IPS-18a (cell line): Measurements from ENCODE around the gene NEU3.
"Not testable (repeated sequence)": the region's sequence is repeated elsewhere in the genome, so short reads cannot be mapped to it uniquely, and the experiment has no call there.

Source experiments
- H3K27ac ChIP-seq: one replicate; pipeline ENCODE4 v1.5.1; 2013; ENCODE audit warnings: low read length
- H3K27me3 ChIP-seq: one replicate; pipeline ENCODE4 v1.6.1; 2013; ENCODE audit warnings: mild to moderate bottlenecking, low read length; ENCODE audit not compliant: control insufficient read depth, insufficient read depth
- H3K36me3 ChIP-seq: one replicate; pipeline ENCODE4 v1.6.1; 2013; ENCODE audit warnings: low read depth, low read length; ENCODE audit not compliant: control insufficient read depth
- H3K4me1 ChIP-seq: one replicate; pipeline ENCODE4 v1.6.1; 2013; ENCODE audit warnings: low read depth, low read length; ENCODE audit not compliant: control insufficient read depth
- H3K4me3 ChIP-seq: one replicate; pipeline ENCODE4 v1.5.1; 2013; ENCODE audit warnings: low read length
- H3K9ac ChIP-seq: one replicate; pipeline ENCODE4 v1.6.1; 2013; ENCODE audit warnings: mild to moderate bottlenecking, low read length, moderate library complexity
- H3K9me3 ChIP-seq: one replicate; pipeline ENCODE4 v1.6.1; 2013; ENCODE audit warnings: low read depth, low read length; ENCODE audit not compliant: control insufficient read depth

NEU3 gene

DNA sequence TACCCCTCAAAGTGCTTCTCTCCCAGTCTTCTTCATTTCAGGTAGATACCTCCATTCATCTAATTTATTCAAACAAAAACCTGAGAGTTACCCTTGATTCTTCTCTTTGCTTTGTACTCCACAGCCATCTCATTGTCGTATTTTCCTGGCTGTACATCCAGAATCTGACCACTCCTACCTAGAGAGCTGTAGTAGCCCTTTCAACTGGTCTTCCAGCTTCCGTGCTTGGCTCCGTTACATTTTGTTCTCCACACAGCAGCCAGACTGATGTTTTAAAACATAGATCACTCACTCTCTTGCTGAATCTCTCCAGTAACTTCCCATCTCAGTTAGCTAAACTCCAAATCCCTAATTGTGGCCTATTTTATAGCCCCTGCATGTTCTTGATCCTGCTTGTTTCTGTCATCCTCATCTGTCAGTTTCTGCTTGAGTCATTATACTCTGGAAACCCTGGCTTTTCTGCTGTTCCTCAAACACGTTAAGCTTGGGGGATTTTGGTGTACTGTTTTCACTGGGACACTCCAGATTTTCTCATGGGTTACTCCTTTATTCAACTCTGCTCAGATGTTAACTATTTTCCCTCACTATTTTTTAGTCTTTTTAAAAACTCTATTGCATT lies 32.2 kb upstream of the NEU3 start:
- Histone ChIP-seq H3K9ac (no peak overlapping the region), H3K27me3 (no peaks in the 10 kb centered on the region), H3K9me3 (no peaks in the 10 kb centered on the region), H3K4me3 (no peak overlapping the region), H3K36me3 (peaks cover 4% of the 10 kb centered on the region), H3K27ac (no peak overlapping the region), H3K4me1 (no peaks in the 10 kb centered on the region)

DNA sequence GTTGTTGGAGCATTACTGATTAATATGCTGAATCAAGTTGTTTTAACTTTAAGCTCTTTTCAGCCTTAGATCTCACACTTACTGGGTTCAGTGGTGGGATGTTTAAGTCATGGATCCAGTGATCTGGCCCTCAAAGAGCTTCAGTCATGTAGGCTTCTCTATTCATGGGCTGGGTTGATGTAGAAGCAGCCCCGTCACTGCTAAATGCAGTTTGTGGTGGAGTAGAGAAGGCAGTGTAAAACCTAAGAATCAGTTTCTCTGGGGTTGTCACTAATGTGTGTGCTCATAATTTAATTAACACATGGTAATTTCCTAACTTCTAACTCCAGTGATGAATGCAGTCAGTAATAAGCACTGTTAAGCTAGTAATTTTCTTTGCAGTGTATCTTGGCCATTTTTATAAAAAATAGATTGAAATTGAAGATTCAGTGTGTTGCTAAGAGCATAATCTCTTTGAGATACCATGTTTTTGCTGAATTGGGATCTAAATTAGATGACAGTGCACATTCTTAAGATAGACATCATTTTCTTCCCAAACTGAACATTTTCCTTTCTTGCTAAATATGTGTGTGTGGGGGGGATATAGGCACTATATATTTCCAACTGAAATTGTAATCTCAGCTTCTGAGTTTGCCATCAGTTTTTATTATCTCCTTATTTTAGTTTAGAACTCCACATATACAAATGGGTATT lies 30.6 kb upstream of the NEU3 start:
- Histone ChIP-seq H3K4me3 (no peak overlapping the region), H3K36me3 (peaks cover 9% of the 10 kb centered on the region), H3K27me3 (no peaks in the 10 kb centered on the region), H3K27ac (no peak overlapping the region), H3K9ac (no peak overlapping the region), H3K4me1 (no peaks in the 10 kb centered on the region), H3K9me3 (no peaks in the 10 kb centered on the region)

DNA sequence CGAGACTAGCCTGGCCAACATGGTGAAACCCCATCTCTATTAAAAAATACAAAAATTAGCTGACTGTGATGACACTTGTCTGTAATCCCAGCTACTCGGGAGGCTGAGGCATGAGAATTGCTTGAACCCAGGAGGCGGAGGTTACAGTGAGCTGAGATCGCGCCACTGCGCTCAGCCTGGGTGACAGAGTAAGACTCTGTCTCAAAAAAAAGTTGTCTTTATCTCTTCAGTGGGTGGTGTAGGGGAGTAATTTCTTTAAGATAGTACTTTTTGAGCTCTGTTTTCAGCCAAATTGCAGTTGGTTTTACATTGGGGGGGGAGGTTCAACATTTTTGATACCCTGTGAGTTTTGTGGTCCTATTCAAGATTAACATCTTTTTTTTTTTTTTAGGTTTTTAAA lies 28.6 kb upstream of the NEU3 start:
- H3K4me3 ChIP-seq, H3K9me3 ChIP-seq, H3K4me1 ChIP-seq, H3K27ac ChIP-seq, H3K9ac ChIP-seq, H3K27me3 ChIP-seq: not testable (repeated sequence)
- peaks cover 17% of the 10 kb centered on the region for H3K36me3 ChIP-seq

DNA sequence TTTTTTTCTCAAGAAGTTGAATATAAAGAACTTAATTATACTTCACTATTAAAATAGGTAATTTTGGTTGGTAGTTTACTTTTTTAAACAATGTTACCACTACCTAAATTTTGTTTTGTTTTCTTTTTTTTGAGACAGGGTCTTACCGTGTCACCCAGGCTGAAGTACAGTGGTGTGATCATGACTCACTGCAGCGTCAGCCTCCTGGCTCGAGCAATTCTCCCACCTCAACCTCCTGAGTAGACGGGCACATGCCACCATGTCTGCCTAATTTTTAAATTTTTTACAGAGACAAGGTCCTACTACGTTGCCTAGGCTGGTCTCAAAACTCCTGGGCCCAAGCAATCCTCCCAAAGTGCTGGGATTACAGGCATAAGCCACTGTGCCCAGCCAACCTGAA lies 22.1 kb upstream of the NEU3 start:
- H3K4me1 ChIP-seq, result no peaks in the 10 kb centered on the region
- no peaks in the 10 kb centered on the region for H3K27me3 ChIP-seq
- H3K9ac ChIP-seq, result no peak overlapping the region
- H3K27ac ChIP-seq, result no peak overlapping the region
- H3K9me3 ChIP-seq, result no peaks in the 10 kb centered on the region
- no peak overlapping the region for H3K4me3 ChIP-seq
- H3K36me3 ChIP-seq, result peaks cover 35% of the 10 kb centered on the region

GRCh38 chr11:74970852-74971395 lies 17.8 kb upstream of the NEU3 start:
- no peak overlapping the region for H3K27ac ChIP-seq
- no peaks in the 10 kb centered on the region for H3K4me1 ChIP-seq
- no peaks in the 10 kb centered on the region for H3K9me3 ChIP-seq
- H3K36me3 ChIP-seq, result peaks cover 43% of the 10 kb centered on the region
- no peaks in the 10 kb centered on the region for H3K27me3 ChIP-seq
- H3K4me3 ChIP-seq, result no peak overlapping the region
- H3K9ac ChIP-seq, result no peak overlapping the region

- Histone ChIP-seq H3K9ac (no peak overlapping the region), H3K27ac (no peak overlapping the region), H3K4me1 (no peaks in the 10 kb centered on the region), H3K36me3 (peaks cover 48% of the 10 kb centered on the region), H3K4me3 (no peak overlapping the region), H3K9me3 (no peaks in the 10 kb centered on the region), H3K27me3 (no peaks in the 10 kb centered on the region)
These were observed 17.3 kb upstream of the NEU3 start for GRCh38 chr11:74971424-74971823.

GRCh38 chr11:74978041-74978440 lies 10.7 kb upstream of the NEU3 start:
- no peak overlapping the region for H3K27ac ChIP-seq
- H3K4me1 ChIP-seq, result no peaks in the 10 kb centered on the region
- no peak overlapping the region for H3K9ac ChIP-seq
- H3K27me3 ChIP-seq, result no peaks in the 10 kb centered on the region
- H3K36me3 ChIP-seq, result peaks cover 39% of the 10 kb centered on the region
- H3K9me3 ChIP-seq, result no peaks in the 10 kb centered on the region
- H3K4me3 ChIP-seq, result no peak overlapping the region

DNA sequence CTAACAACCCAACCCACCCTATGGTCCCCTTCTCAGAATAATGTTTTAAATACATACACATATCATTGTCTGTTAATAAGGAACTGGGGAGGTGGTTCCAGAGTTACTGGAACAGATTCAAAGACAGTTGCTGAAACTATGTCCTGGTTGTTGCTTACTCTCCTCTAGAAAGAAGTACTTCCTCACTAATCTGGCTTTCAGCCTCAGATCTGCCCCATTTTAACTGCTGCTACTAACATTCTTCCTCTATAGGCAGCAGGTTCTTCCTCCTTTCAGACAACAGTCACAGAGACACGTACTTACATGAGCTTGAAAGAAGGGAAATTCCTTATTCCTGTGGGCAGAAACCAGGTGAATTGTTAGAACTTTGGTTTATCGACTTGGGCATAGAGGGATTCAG lies 8.1 kb upstream of the NEU3 start:
- Histone ChIP-seq H3K27me3 (no peaks in the 10 kb centered on the region), H3K4me3 (no peak overlapping the region), H3K36me3 (peaks cover 19% of the 10 kb centered on the region), H3K4me1 (no peaks in the 10 kb centered on the region), H3K9me3 (no peaks in the 10 kb centered on the region), H3K9ac (no peak overlapping the region), H3K27ac (no peak overlapping the region)

DNA sequence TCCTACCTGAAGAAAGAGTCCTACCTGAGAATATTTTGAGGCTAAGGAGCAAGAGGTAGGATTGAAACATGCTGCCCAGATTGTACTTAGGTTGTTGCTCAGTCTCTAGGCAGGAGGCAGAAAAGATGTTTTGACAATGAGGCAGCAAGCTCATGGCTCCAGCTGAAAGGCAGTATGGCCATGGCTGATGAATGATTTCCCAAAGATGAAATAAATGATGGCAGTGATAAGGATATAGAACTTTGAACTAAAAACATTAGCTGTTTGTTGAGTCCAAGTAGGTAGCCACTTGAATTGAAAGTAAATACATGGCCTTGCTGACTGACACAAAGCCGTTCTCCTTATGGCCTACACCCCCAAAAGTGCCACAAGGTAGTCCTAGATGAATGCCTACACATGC lies 6.8 kb upstream of the NEU3 start:
- no peaks in the 10 kb centered on the region for H3K4me1 ChIP-seq
- no peaks in the 10 kb centered on the region for H3K27me3 ChIP-seq
- H3K9ac ChIP-seq, result no peak overlapping the region
- H3K4me3 ChIP-seq, result no peak overlapping the region
- H3K36me3 ChIP-seq, result peaks cover 8% of the 10 kb centered on the region
- H3K27ac ChIP-seq, result no peak overlapping the region
- H3K9me3 ChIP-seq, result no peaks in the 10 kb centered on the region

- Histone ChIP-seq H3K4me3 (no peak overlapping the region), H3K9me3 (no peaks in the 10 kb centered on the region), H3K27ac (no peak overlapping the region), H3K36me3 (no peaks in the 10 kb centered on the region), H3K9ac (no peak overlapping the region), H3K4me1 (no peaks in the 10 kb centered on the region), H3K27me3 (no peaks in the 10 kb centered on the region)
These were observed 4.7 kb upstream of the NEU3 start for GRCh38 chr11:74984070-74984469.

GRCh38 chr11:74984730-74985129 lies 4.0 kb upstream of the NEU3 start:
- Histone ChIP-seq H3K9ac (no peak overlapping the region), H3K9me3 (no peaks in the 10 kb centered on the region), H3K27me3 (no peaks in the 10 kb centered on the region), H3K27ac (no peak overlapping the region), H3K4me3 (no peak overlapping the region), H3K4me1 (no peaks in the 10 kb centered on the region), H3K36me3 (no peaks in the 10 kb centered on the region)

DNA sequence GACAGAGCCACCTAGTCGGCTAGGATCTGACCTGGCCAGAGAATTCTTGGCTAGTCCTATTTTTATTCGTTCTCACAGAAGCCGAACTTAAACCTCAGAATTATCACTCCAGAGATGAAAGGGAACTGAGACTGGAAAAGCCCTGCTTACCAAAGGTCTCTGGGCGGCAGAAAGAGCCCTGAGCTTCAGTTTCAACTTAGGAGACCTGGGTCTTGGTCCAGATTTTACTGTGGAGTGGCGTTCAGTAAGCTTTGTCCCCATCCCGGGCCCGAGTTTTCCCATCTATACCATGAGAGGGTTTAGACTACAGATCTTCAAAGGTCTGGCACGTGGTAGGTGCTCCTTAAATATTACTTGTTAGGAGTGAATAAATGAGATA lies 516 bp downstream of the NEU3 start:
- Histone ChIP-seq H3K27me3 (no peaks in the 10 kb centered on the region), H3K4me1 (no peaks in the 10 kb centered on the region), H3K36me3 (peaks cover under 1% of the 10 kb centered on the region), H3K4me3 (peak overlapping the region; percentile 87), H3K27ac (no peak overlapping the region), H3K9me3 (no peaks in the 10 kb centered on the region), H3K9ac (peak overlapping the region; percentile 75)
